Left renal cortex interstitium (tissue), 4 donors: Measurements from ENCODE around the gene SRSF1. TPM values are rescaled to one million over a fixed set of nuclear protein-coding genes. Genes with fewer than 3 reads are reported as not detected.
"Not testable (repeated sequence)": the region's sequence is repeated elsewhere in the genome, so short reads cannot be mapped to it uniquely, and the experiment has no call there.

Source experiments
- DNase-seq, 4 donors: peaks; one replicate each; pipeline ENCODE4 v3.0.0-alpha.2; 2013; ENCODE audit warnings: low read depth in 4 of 4, low spot score in 2 of 4, missing footprints in 1 of 4
- polyA plus RNA-seq, 4 donors: library from polyadenylated mRNA; unstranded; fragments of 120-200 nt; gene quantifications; one replicate each; pipeline ENCODE4 v1.2.1, GENCODE V29; 2013; ENCODE audit not compliant: insufficient read length in 4 of 4

The SRSF1 gene
- polyA plus RNA-seq, 4 donors: 318 to 393 (median 366) TPM

GRCh38 chr17:57993471-57994365 is 13.3 kb downstream of the SRSF1 start:
- DNase-seq: no peak

- no peak for DNase-seq
Observed at GRCh38 chr17:57991537-57991936, 15.5 kb downstream of the SRSF1 start.

- no peak for DNase-seq
Observed at GRCh38 chr17:57990037-57990436, 17.0 kb downstream of the SRSF1 start.

- peak; percentile 48 to 60 (median 56) for DNase-seq
Observed at GRCh38 chr17:57988301-57989250, 18.5 kb downstream of the SRSF1 start.

GRCh38 chr17:57987581-57988300 is 19.3 kb downstream of the SRSF1 start, which contains the start of gene VEZF1:
Gene VEZF1 (minus strand): TSS chr17:57988254. CDS start chr17:57988111, 143 bp downstream.
- peak in 3 of 4 donors; percentile 39 to 45 (median 44) for DNase-seq

GRCh38 chr17:57986841-57987580 is 20.0 kb downstream of the SRSF1 start:
- DNase-seq: peak; percentile 44 to 67 (median 52)

GRCh38 chr17:57985675-57985974 is 21.4 kb downstream of the SRSF1 start:
- DNase-seq: no peak

- no peak for DNase-seq
Observed at GRCh38 chr17:57984936-57985674, 21.9 kb downstream of the SRSF1 start.

GRCh38 chr17:57984261-57984890 is 22.7 kb downstream of the SRSF1 start:
- DNase-seq: no peak

GRCh38 chr17:57983446-57983845 is 23.6 kb downstream of the SRSF1 start:
- no peak for DNase-seq

- DNase-seq: no peak
Observed at GRCh38 chr17:57982452-57983170, 24.4 kb downstream of the SRSF1 start.

- no peak for DNase-seq
Observed at GRCh38 chr17:57980522-57980921, 26.5 kb downstream of the SRSF1 start.

GRCh38 chr17:57979076-57979475 is 28.0 kb downstream of the SRSF1 start:
- no peak for DNase-seq

- no peak for DNase-seq
Observed at GRCh38 chr17:57976594-57976993, 30.5 kb downstream of the SRSF1 start.

- DNase-seq: no peak
Observed at GRCh38 chr17:57975044-57975443, 32.0 kb downstream of the SRSF1 start.

- not testable (repeated sequence) for DNase-seq
Observed at GRCh38 chr17:57974053-57974824, 32.8 kb downstream of the SRSF1 start.

GRCh38 chr17:57972151-57972550 is 34.9 kb downstream of the SRSF1 start:
- no peak for DNase-seq
